ENCODE data around the gene SSBP4. TPM values are rescaled to one million over a fixed set of nuclear protein-coding genes. Genes with fewer than 3 reads are reported as not detected.

The SSBP4 gene
- total RNA-seq, 6 donors from 2014 or later: 52.0 to 157 (median 84.1) TPM

GRCh38 chr19:18417250-18418028 is 1.8 kb upstream of the SSBP4 start:
- WGBS, 2 donors: 0 to 1% methylated on average over 14 to 17 of the region's 53 CpGs
- Histone ChIP-seq H3K27me3 (no peaks in the 10 kb centered on the region), H3K9me3 (no peaks in the 10 kb centered on the region), H3K36me3 (no peaks in the 10 kb centered on the region), H3K27ac (peak overlapping the region; percentile 87 to 94 (median 91)), H3K4me1 (peaks cover 60 to 74% (median 63%) of the 10 kb centered on the region in 4 donors), H3K4me3 (peak overlapping the region in 3 of 4 donors; percentile 38 to 82 (median 80))
- DNase-seq (peak; percentile 82 to 93), ATAC-seq (ENCODE audit: low FRiP score in 2 of 2) (peak; percentile 38 to 71)
- TF ChIP-seq, protein P1, sequence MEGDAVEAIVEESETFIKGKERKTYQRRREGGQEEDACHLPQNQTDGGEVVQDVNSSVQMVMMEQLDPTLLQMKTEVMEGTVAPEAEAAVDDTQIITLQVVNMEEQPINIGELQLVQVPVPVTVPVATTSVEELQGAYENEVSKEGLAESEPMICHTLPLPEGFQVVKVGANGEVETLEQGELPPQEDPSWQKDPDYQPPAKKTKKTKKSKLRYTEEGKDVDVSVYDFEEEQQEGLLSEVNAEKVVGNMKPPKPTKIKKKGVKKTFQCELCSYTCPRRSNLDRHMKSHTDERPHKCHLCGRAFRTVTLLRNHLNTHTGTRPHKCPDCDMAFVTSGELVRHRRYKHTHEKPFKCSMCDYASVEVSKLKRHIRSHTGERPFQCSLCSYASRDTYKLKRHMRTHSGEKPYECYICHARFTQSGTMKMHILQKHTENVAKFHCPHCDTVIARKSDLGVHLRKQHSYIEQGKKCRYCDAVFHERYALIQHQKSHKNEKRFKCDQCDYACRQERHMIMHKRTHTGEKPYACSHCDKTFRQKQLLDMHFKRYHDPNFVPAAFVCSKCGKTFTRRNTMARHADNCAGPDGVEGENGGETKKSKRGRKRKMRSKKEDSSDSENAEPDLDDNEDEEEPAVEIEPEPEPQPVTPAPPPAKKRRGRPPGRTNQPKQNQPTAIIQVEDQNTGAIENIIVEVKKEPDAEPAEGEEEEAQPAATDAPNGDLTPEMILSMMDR (IDR thresholded peaks at IDR 0.05): peak in 2 of 6 experiments; percentile 3 to 13
- peak in 1 of 4 donors; percentile 11 for TF ChIP-seq EP300 (IDR thresholded peaks at IDR 0.05)
- TF ChIP-seq POLR2A (IDR thresholded peaks at IDR 0.05): peak in 3 of 4 donors; percentile 28 to 68 (median 42)
- TF ChIP-seq POLR2AphosphoS5 (IDR thresholded peaks at IDR 0.05): peak; percentile 61 to 67

DNA sequence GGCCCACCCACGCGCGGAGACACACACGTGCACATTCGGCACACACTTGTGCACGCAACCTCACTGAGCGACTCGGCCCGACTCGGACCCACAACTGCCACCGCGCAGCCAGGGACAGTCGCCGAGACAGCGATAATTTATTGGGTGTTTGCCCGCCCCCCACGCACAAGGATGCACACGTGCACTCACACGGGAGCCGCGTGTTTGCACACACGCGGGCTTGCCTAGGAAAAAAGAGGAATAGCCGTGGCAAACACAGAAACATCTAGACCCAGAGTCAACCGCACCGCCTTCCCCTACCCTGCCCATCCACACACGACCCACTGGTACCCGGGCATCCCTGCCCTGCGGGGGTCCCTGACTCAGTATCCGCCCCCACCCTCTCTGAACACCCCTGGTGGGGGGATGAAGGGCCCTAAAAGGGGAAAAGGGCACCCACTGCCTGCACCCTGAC is 1.1 kb upstream of the SSBP4 start:
- Histone ChIP-seq H3K9me3 (no peaks in the 10 kb centered on the region), H3K4me3 (peak overlapping the region in 3 of 4 donors; percentile 38 to 82 (median 80)), H3K27me3 (no peaks in the 10 kb centered on the region), H3K36me3 (no peaks in the 10 kb centered on the region), H3K4me1 (peaks cover 64 to 80% (median 65%) of the 10 kb centered on the region in 4 donors), H3K27ac (peak overlapping the region; percentile 87 to 94 (median 91))
- peak; percentile 0 for ATAC-seq (ENCODE audit: low FRiP score in 2 of 2)
- 12 to 60% methylated on average over 1 to 21 of the region's 30 CpGs for WGBS, 2 donors
- peak in 1 of 2 donors; percentile 89 for DNase-seq
- TF ChIP-seq EP300 (IDR thresholded peaks at IDR 0.05) (no peak), POLR2A (IDR thresholded peaks at IDR 0.05) (no peak), POLR2AphosphoS5 (IDR thresholded peaks at IDR 0.05) (no peak)
- TF ChIP-seq, protein P1 (IDR thresholded peaks at IDR 0.05): no peak

DNA sequence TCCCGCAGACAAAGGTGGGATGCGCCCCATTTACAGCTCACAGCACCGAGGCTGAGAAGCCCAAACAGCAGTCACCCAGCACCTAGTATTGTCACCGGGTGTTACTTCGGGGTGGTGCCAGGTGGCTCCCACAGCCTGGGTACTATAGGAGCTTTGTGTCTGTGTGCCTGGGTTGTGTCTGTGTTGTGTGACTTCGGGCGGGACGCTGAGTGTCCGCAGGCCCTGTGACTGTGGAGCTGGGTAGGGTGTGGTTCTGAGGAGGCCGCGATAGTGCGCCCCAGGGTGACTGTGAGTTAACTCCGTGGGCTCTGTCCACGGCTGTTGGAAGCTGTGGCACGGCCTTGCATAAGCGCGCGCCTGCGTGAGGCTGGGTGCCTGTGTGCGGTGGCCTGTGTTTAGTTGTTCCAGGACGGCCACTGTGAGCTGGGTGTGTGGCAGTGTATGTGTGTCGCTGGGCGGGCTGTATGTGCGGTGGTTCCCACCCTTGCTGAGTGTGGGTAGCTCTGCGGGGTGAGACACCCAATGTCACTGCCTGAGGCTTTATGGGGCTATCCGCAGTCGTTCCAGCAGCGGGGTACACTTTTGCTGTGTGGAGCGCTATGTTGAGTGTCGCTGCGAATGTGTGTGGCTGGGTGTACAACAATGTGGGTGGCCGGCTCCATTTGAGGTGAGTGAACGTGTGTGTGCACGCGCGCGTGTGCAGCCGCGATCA is 559 bp upstream of the SSBP4 start:
- no peaks in the 10 kb centered on the region for H3K27me3 ChIP-seq
- 13 to 40% methylated on average over 3 to 32 of the region's 39 CpGs for WGBS, 2 donors
- no peaks in the 10 kb centered on the region for H3K9me3 ChIP-seq
- H3K4me3 ChIP-seq: peak overlapping the region in 3 of 4 donors; percentile 80 to 94 (median 82)
- TF ChIP-seq, protein P1 (IDR thresholded peaks at IDR 0.05): no peak
- TF ChIP-seq POLR2AphosphoS5 (IDR thresholded peaks at IDR 0.05) (no peak), POLR2A (IDR thresholded peaks at IDR 0.05) (no peak), EP300 (IDR thresholded peaks at IDR 0.05) (no peak)
- peak in 1 of 2 donors; percentile 88 for DNase-seq
- no peaks in the 10 kb centered on the region for H3K36me3 ChIP-seq
- peak overlapping the region; percentile 87 to 94 (median 91) for H3K27ac ChIP-seq
- H3K4me1 ChIP-seq: peaks cover 65 to 86% (median 66%) of the 10 kb centered on the region in 4 donors
- peak; percentile 2 to 12 for ATAC-seq (ENCODE audit: low FRiP score in 2 of 2)

- H3K27ac ChIP-seq: peak overlapping the region; percentile 71 to 94 (median 90)
- no peaks in the 10 kb centered on the region for H3K9me3 ChIP-seq
- peak overlapping the region; percentile 68 to 94 (median 81) for H3K4me3 ChIP-seq
- ATAC-seq (ENCODE audit: low FRiP score in 2 of 2) (no peak), DNase-seq (peak in 1 of 2 donors; percentile 88)
- H3K36me3 ChIP-seq: no peaks in the 10 kb centered on the region
- WGBS, 2 donors: 2% methylated on average over 10 to 47 of the region's 97 CpGs
- H3K27me3 ChIP-seq: no peaks in the 10 kb centered on the region
- H3K4me1 ChIP-seq: peaks cover 59 to 79% (median 60%) of the 10 kb centered on the region in 4 donors
- no peak for TF ChIP-seq POLR2AphosphoS5 (IDR thresholded peaks at IDR 0.05)
- TF ChIP-seq, protein P1 (IDR thresholded peaks at IDR 0.05): peak in 1 of 6 experiments; percentile 5
Observed at GRCh38 chr19:18419699-18420460, 682 bp downstream of the SSBP4 start.
